DOHH2 (cell line): ENCODE measurements around the gene KICS2.

Experiments
- H3F3A ChIP-seq: fragments of 200-600 bp; sonication (generic), shearing (Covaris generic); 2 replicates; pipeline ENCODE4 v1.6.0; 2016; ENCODE audit warnings: antibody characterized with exemption, mild to moderate bottlenecking; ENCODE audit not compliant: control insufficient read depth, insufficient read depth
- H3K27ac ChIP-seq: fragments of 200-600 bp; sonication (generic); 2 replicates; pipeline ENCODE4 v1.5.1; 2014; ENCODE audit warnings: low read depth, mild to moderate bottlenecking, low read length, moderate library complexity
- H3K27me3 ChIP-seq: fragments of 200-600 bp; sonication (generic); 2 replicates; pipeline ENCODE4 v1.6.1; 2014; ENCODE audit warnings: mild to moderate bottlenecking, low read length, mixed read lengths; ENCODE audit not compliant: control insufficient read depth
- H3K36me3 ChIP-seq: fragments of 200-600 bp; sonication (generic); 2 replicates; pipeline ENCODE4 v1.6.1; 2014; ENCODE audit warnings: mild to moderate bottlenecking, low read length, moderate library complexity, mixed read lengths; ENCODE audit not compliant: control insufficient read depth
- H3K4me1 ChIP-seq: fragments of 200-600 bp; sonication (generic); 2 replicates; pipeline ENCODE4 v1.6.1; 2014; ENCODE audit warnings: mild to moderate bottlenecking, low read length, mixed read lengths; ENCODE audit not compliant: control insufficient read depth
- H3K4me2 ChIP-seq: fragments of 200-600 bp; sonication (generic); 2 replicates; pipeline ENCODE4 v1.6.0; 2014; ENCODE audit warnings: mild to moderate bottlenecking, low read length, moderate library complexity
- H3K4me3 ChIP-seq: fragments of 200-600 bp; sonication (generic); 2 replicates; pipeline ENCODE4 v1.5.1; 2014; ENCODE audit warnings: mild to moderate bottlenecking, low read length, mixed read lengths
- H3K79me2 ChIP-seq: fragments of 200-600 bp; sonication (generic); 2 replicates; pipeline ENCODE4 v1.6.1; 2014; ENCODE audit warnings: mild to moderate bottlenecking, low read length, mixed read lengths; ENCODE audit not compliant: control insufficient read depth
- H3K9me2 ChIP-seq: fragments of 200-600 bp; sonication (generic); replicated peaks from 2 replicates; pipeline ENCODE4 v1.6.1; 2014; ENCODE audit warnings: mild to moderate bottlenecking, low read length, mixed read lengths; ENCODE audit not compliant: control insufficient read depth
- H3K9me3 ChIP-seq: fragments of 200-600 bp; sonication (generic); 2 replicates; pipeline ENCODE4 v1.6.1; 2014; ENCODE audit warnings: antibody characterized with exemption, low read length, mixed read lengths; ENCODE audit not compliant: control insufficient read depth, insufficient read depth
- H4K20me1 ChIP-seq: fragments of 200-600 bp; sonication (generic); 2 replicates; pipeline ENCODE4 v1.6.0; 2014; ENCODE audit warnings: low read depth, mild to moderate bottlenecking, antibody characterized with exemption, low read length, moderate library complexity; ENCODE audit not compliant: control insufficient read depth, insufficient read depth
- EZH2phosphoT487 ChIP-seq: fragments of 200-600 bp; sonication (generic); IDR thresholded peaks from 2 replicates; pipeline ENCODE4 v1.6.1; 2017; ENCODE audit warnings: borderline replicate concordance, mild to moderate bottlenecking, antibody characterized with exemption, low read length, moderate library complexity, mixed read lengths
- TF ChIP-seq, protein P1 (sequence below): fragments of 200-600 bp; sonication (generic); IDR thresholded peaks from one replicate; pipeline ENCODE4 v1.5.1; 2014; ENCODE audit warnings: antibody characterized with exemption, mild to moderate bottlenecking, low read depth, low read length; ENCODE audit not compliant: poor library complexity, severe bottlenecking

The KICS2 gene

DNA sequence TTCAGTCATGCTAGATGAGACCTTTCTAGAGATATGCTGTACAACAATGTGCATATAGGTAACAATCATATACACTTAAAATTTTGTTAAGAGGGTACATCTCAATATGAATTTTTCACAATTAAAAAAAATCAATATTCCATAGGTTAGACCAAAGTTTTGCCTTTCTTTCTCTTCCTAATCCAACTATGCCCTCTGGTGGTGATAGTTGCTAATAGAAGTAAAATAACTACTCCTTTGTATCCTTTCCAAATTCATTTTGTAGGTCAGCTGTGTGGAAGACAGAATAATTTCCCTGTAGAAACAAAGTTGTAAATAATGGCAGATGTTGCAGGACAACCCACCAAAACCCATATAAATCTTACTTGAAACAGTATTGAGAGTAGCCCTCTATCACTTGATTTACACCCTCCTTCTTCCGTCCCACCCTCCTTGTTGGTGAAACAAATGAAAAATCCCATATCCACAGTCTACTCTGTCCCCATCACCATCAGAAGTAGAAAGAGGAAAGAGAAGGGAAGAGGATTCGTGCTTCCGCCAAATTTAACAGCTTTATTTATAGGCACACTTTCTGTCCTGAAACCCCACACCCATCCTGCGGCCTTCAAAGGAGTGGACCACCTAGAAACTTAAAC, 34.2 kb upstream of the KICS2 start:
- no peak for TF ChIP-seq EZH2phosphoT487
- TF ChIP-seq, protein P1, sequence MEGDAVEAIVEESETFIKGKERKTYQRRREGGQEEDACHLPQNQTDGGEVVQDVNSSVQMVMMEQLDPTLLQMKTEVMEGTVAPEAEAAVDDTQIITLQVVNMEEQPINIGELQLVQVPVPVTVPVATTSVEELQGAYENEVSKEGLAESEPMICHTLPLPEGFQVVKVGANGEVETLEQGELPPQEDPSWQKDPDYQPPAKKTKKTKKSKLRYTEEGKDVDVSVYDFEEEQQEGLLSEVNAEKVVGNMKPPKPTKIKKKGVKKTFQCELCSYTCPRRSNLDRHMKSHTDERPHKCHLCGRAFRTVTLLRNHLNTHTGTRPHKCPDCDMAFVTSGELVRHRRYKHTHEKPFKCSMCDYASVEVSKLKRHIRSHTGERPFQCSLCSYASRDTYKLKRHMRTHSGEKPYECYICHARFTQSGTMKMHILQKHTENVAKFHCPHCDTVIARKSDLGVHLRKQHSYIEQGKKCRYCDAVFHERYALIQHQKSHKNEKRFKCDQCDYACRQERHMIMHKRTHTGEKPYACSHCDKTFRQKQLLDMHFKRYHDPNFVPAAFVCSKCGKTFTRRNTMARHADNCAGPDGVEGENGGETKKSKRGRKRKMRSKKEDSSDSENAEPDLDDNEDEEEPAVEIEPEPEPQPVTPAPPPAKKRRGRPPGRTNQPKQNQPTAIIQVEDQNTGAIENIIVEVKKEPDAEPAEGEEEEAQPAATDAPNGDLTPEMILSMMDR = peak; percentile 72
- no peak overlapping the region for H3K4me3 ChIP-seq
- H3K9me3 ChIP-seq = no peaks in the 10 kb centered on the region

DNA sequence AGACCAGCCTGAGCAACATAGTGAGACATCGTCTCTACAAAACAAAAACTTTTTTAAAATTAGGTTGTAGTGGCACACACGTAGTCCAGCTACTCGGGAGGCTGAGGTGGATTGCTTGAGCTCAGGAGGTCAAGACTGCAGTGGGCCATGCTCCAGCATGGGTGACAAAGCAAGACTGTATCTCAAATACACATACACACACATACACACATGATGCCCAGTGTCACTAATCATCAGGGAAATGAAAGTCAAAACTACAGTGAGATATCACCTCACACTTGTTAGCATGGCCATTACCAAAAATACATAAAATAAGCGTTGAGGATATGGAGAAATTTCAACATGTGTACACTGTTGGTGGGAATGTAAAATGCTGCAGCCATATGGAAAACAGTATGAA, 33.2 kb upstream of the KICS2 start:
- no peaks in the 10 kb centered on the region for H4K20me1 ChIP-seq

More for the DNA sequence above, 34.2 kb upstream of the KICS2 start:
- no peaks in the 10 kb centered on the region for H3K79me2 ChIP-seq
- H3K4me1 ChIP-seq = no peaks in the 10 kb centered on the region
- no peak overlapping the region for H3K27ac ChIP-seq
- H4K20me1 ChIP-seq = no peaks in the 10 kb centered on the region
- no peaks in the 10 kb centered on the region for H3F3A ChIP-seq
- H3K36me3 ChIP-seq = no peaks in the 10 kb centered on the region
- no peaks in the 10 kb centered on the region for H3K27me3 ChIP-seq
- H3K9me2 ChIP-seq = no peaks in the 10 kb centered on the region
- no peak overlapping the region for H3K4me2 ChIP-seq

DNA sequence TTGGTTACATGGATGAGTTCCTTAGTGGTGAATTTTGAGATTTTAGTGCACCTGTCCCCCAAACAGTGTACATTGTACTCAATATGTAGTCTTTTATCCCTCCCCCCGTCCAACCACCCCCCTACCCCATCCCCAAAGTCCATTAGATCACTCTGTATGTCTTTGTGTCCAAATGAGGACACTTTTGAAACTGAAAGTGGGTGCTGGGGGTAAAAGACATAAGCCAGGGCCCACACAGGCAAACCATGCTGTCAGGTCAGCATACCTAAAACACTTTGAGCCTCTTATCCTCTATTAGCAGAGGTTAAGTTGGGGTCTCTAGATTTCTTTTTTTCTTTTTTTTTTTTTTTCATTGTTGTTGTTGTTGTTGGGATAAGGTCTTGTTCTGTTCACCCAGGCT, 31.3 kb upstream of the KICS2 start:
- Histone ChIP-seq H3K4me3 (no peak overlapping the region), H3K36me3 (no peaks in the 10 kb centered on the region), H3K27me3 (no peaks in the 10 kb centered on the region), H3K9me3 (no peaks in the 10 kb centered on the region), H3K79me2 (no peaks in the 10 kb centered on the region), H4K20me1 (no peaks in the 10 kb centered on the region), H3K27ac (no peak overlapping the region), H3K4me1 (no peaks in the 10 kb centered on the region), H3K4me2 (no peak overlapping the region), H3F3A (no peaks in the 10 kb centered on the region), H3K9me2 (no peaks in the 10 kb centered on the region)
- TF ChIP-seq, protein P1 = no peak
- TF ChIP-seq EZH2phosphoT487 = no peak

More for the DNA sequence above, 33.2 kb upstream of the KICS2 start:
- Histone ChIP-seq H3K9me2 (no peaks in the 10 kb centered on the region), H3K9me3 (no peaks in the 10 kb centered on the region), H3K79me2 (no peaks in the 10 kb centered on the region), H3K4me2 (no peak overlapping the region), H3K27ac (no peak overlapping the region), H3K36me3 (no peaks in the 10 kb centered on the region), H3K4me1 (no peaks in the 10 kb centered on the region), H3F3A (no peaks in the 10 kb centered on the region), H3K27me3 (no peaks in the 10 kb centered on the region), H3K4me3 (no peak overlapping the region)
- TF ChIP-seq EZH2phosphoT487 = no peak
- TF ChIP-seq, protein P1 = no peak
